ENCODE results near the gene CYP11A1.
A peak's percentile ranks its signal among the peaks of the same experiment; 100 is the strongest.

The CYP11A1 gene

GRCh38 chr15:74343797-74344127 lies 23.7 kb downstream of the CYP11A1 start:
- DNase-seq, result no peak

- no peak for DNase-seq
Measured at GRCh38 chr15:74343127-74343796, 24.2 kb downstream of the CYP11A1 start.

- peak; percentile 46 for DNase-seq
Measured at GRCh38 chr15:74340150-74340549, 27.3 kb downstream of the CYP11A1 start.

GRCh38 chr15:74339371-74339770 lies 28.1 kb downstream of the CYP11A1 start:
- no peak for DNase-seq

- DNase-seq, result no peak
Measured at GRCh38 chr15:74338676-74339075, 28.8 kb downstream of the CYP11A1 start.

- DNase-seq, result no peak
Measured at GRCh38 chr15:74337607-74338211, 29.7 kb downstream of the CYP11A1 start.

- no peak for DNase-seq
Measured at GRCh38 chr15:74337146-74337545, 30.3 kb downstream of the CYP11A1 start.

- peak; percentile 25 for DNase-seq
Measured at GRCh38 chr15:74336061-74337005, 31.1 kb downstream of the CYP11A1 start.

GRCh38 chr15:74335396-74335795 lies 32.0 kb downstream of the CYP11A1 start:
- no peak for DNase-seq

- no peak for DNase-seq
Measured at GRCh38 chr15:74334127-74334526, 33.3 kb downstream of the CYP11A1 start.

- no peak for DNase-seq
Measured at GRCh38 chr15:74333662-74334061, 33.8 kb downstream of the CYP11A1 start.

- no peak for DNase-seq
Measured at GRCh38 chr15:74333093-74333492, 34.4 kb downstream of the CYP11A1 start.

- DNase-seq, result no peak
Measured at GRCh38 chr15:74332611-74333010, 34.8 kb downstream of the CYP11A1 start.

GRCh38 chr15:74332011-74332410 lies 35.4 kb downstream of the CYP11A1 start:
- DNase-seq, result no peak

GRCh38 chr15:74330861-74331408 lies 36.5 kb downstream of the CYP11A1 start:
- DNase-seq, result no peak

GRCh38 chr15:74328331-74329056 lies 39.0 kb downstream of the CYP11A1 start:
- DNase-seq, result no peak

GRCh38 chr15:74327756-74328155 lies 39.7 kb downstream of the CYP11A1 start:
- DNase-seq, result peak; percentile 56

GRCh38 chr15:74326746-74327145 lies 40.7 kb downstream of the CYP11A1 start:
- DNase-seq, result peak; percentile 5

GRCh38 chr15:74324714-74325113 lies 42.7 kb downstream of the CYP11A1 start:
- DNase-seq, result no peak

GRCh38 chr15:74322558-74323180 lies 44.8 kb downstream of the CYP11A1 start:
- DNase-seq, result peak; percentile 52

GRCh38 chr15:74320352-74321247 lies 46.8 kb downstream of the CYP11A1 start:
- DNase-seq, result peak; percentile 64

Data from fibroblast of skin of back (primary cell).